Nephron (organoid): ENCODE data around the gene OSBPL10.

Experiments
- H3K27ac Mint-ChIP-seq, 3 experiments: 2 replicates each; pipeline ENCODE4 v1.8.0; 2020; ENCODE audit warnings: mixed read lengths in 3 of 3, mild to moderate bottlenecking in 2 of 3, moderate library complexity in 1 of 3
- H3K27me3 Mint-ChIP-seq: 2 replicates; pipeline ENCODE4 v1.8.0; 2021; ENCODE audit warnings: low read depth, mild to moderate bottlenecking, moderate library complexity, mixed read lengths
- H3K36me3 Mint-ChIP-seq: 2 replicates; pipeline ENCODE4 v1.8.0; 2020; ENCODE audit warnings: low read depth, mixed read lengths
- H3K4me1 Mint-ChIP-seq: 2 replicates; pipeline ENCODE4 v1.8.0; 2020; ENCODE audit warnings: mixed read lengths
- H3K4me3 Mint-ChIP-seq, 3 experiments: 2 replicates each; pipeline ENCODE4 v1.8.0; 2020; ENCODE audit warnings: mild to moderate bottlenecking in 3 of 3, mixed read lengths in 3 of 3, moderate library complexity in 2 of 3
- H3K9me3 Mint-ChIP-seq: 2 replicates; pipeline ENCODE4 v1.8.0; 2020; ENCODE audit warnings: mixed read lengths
- CTCF ChIP-seq, 3 experiments: fragments of 200-600 bp; sonication (generic); IDR thresholded peaks; one replicate each; pipeline ENCODE4 v1.5.0; 2021; ENCODE audit warnings: antibody characterized with exemption in 3 of 3; ENCODE audit not compliant: unreplicated experiment in 3 of 3

OSBPL10 gene

GRCh38 chr3:31704591-31705179 lies 276.4 kb downstream of the OSBPL10 start:
- H3K9me3 Mint-ChIP-seq: no peaks in the 10 kb centered on the region
- H3K27me3 Mint-ChIP-seq: peaks cover 3% of the 10 kb centered on the region
- peaks cover 7% of the 10 kb centered on the region for H3K36me3 Mint-ChIP-seq
- peak overlapping the region in 1 of 3 experiments; percentile 11 for H3K27ac Mint-ChIP-seq
- peak overlapping the region in 2 of 3 experiments; percentile 2 to 10 for H3K4me3 Mint-ChIP-seq
- TF ChIP-seq CTCF (IDR thresholded peaks at IDR 0.05; ENCODE audit: unreplicated experiment in 3 of 3): no peak
- peaks cover 23% of the 10 kb centered on the region for H3K4me1 Mint-ChIP-seq

GRCh38 chr3:31704156-31704555 lies 276.9 kb downstream of the OSBPL10 start:
- peaks cover 2% of the 10 kb centered on the region for H3K27me3 Mint-ChIP-seq
- H3K4me1 Mint-ChIP-seq: peaks cover 23% of the 10 kb centered on the region
- H3K27ac Mint-ChIP-seq: no peak overlapping the region
- H3K4me3 Mint-ChIP-seq: no peak overlapping the region
- no peaks in the 10 kb centered on the region for H3K9me3 Mint-ChIP-seq
- H3K36me3 Mint-ChIP-seq: peaks cover 7% of the 10 kb centered on the region
- TF ChIP-seq CTCF (IDR thresholded peaks at IDR 0.05; ENCODE audit: unreplicated experiment in 3 of 3): no peak

- no peak for TF ChIP-seq CTCF (IDR thresholded peaks at IDR 0.05; ENCODE audit: unreplicated experiment in 3 of 3)
- Mint-ChIP-seq H3K9me3 (no peaks in the 10 kb centered on the region), H3K27ac (no peak overlapping the region), H3K36me3 (peaks cover 12% of the 10 kb centered on the region), H3K4me3 (no peak overlapping the region), H3K4me1 (peaks cover 23% of the 10 kb centered on the region), H3K27me3 (no peaks in the 10 kb centered on the region)
Observed at GRCh38 chr3:31701286-31701685, 279.8 kb downstream of the OSBPL10 start.

GRCh38 chr3:31699309-31699953 lies 281.6 kb downstream of the OSBPL10 start:
- no peak for TF ChIP-seq CTCF (IDR thresholded peaks at IDR 0.05; ENCODE audit: unreplicated experiment in 3 of 3)
- Mint-ChIP-seq H3K27me3 (no peaks in the 10 kb centered on the region), H3K4me1 (peaks cover 10% of the 10 kb centered on the region), H3K9me3 (no peaks in the 10 kb centered on the region), H3K36me3 (peaks cover 12% of the 10 kb centered on the region), H3K4me3 (no peak overlapping the region), H3K27ac (no peak overlapping the region)

- H3K36me3 Mint-ChIP-seq: peaks cover 12% of the 10 kb centered on the region
- H3K4me3 Mint-ChIP-seq: no peak overlapping the region
- no peak for TF ChIP-seq CTCF (IDR thresholded peaks at IDR 0.05; ENCODE audit: unreplicated experiment in 3 of 3)
- no peaks in the 10 kb centered on the region for H3K4me1 Mint-ChIP-seq
- H3K27ac Mint-ChIP-seq: no peak overlapping the region
- no peaks in the 10 kb centered on the region for H3K9me3 Mint-ChIP-seq
- H3K27me3 Mint-ChIP-seq: no peaks in the 10 kb centered on the region
Observed at GRCh38 chr3:31696815-31697548, 284.1 kb downstream of the OSBPL10 start.
